ENCODE measurements around the gene ATP1A2.

Gene ATP1A2

GRCh38 chr1:160077486-160077885, 38.1 kb upstream of the ATP1A2 start:
- Histone ChIP-seq H3K36me3 (ENCODE audit: control insufficient read depth, insufficient read depth, low read length) (no peaks in the 10 kb centered on the region), H3K9me3 (ENCODE audit: control insufficient read depth, low read length) (no peaks in the 10 kb centered on the region), H3K4me1 (ENCODE audit: control insufficient read depth, insufficient read depth, low read length) (no peaks in the 10 kb centered on the region), H3K27me3 (ENCODE audit: control insufficient read depth, insufficient read depth, low read length, poor library complexity, severe bottlenecking) (peaks cover 50% of the 10 kb centered on the region), H3K4me3 (ENCODE audit: insufficient read depth, low read depth, low read length) (no peak overlapping the region), H3K27ac (ENCODE audit: insufficient read depth, low read depth, low read length, poor library complexity, severe bottlenecking) (no peak overlapping the region)

GRCh38 chr1:160078512-160079195, 36.9 kb upstream of the ATP1A2 start:
- H3K9me3 ChIP-seq (ENCODE audit: control insufficient read depth, low read length) = no peaks in the 10 kb centered on the region
- no peaks in the 10 kb centered on the region for H3K4me1 ChIP-seq (ENCODE audit: control insufficient read depth, insufficient read depth, low read length)
- WGBS, 2 experiments = 30% methylated on average over 8 of the region's 8 CpGs
- H3K36me3 ChIP-seq (ENCODE audit: control insufficient read depth, insufficient read depth, low read length) = no peaks in the 10 kb centered on the region
- peaks cover 56% of the 10 kb centered on the region for H3K27me3 ChIP-seq (ENCODE audit: control insufficient read depth, insufficient read depth, low read length, poor library complexity, severe bottlenecking)
- H3K4me3 ChIP-seq (ENCODE audit: insufficient read depth, low read depth, low read length) = no peak overlapping the region
- H3K27ac ChIP-seq (ENCODE audit: insufficient read depth, low read depth, low read length, poor library complexity, severe bottlenecking) = no peak overlapping the region

- H3K4me3 ChIP-seq (ENCODE audit: insufficient read depth, low read depth, low read length) = no peak overlapping the region
- peaks cover 64% of the 10 kb centered on the region for H3K27me3 ChIP-seq (ENCODE audit: control insufficient read depth, insufficient read depth, low read length, poor library complexity, severe bottlenecking)
- H3K27ac ChIP-seq (ENCODE audit: insufficient read depth, low read depth, low read length, poor library complexity, severe bottlenecking) = no peak overlapping the region
- H3K9me3 ChIP-seq (ENCODE audit: control insufficient read depth, low read length) = no peaks in the 10 kb centered on the region
- no peaks in the 10 kb centered on the region for H3K36me3 ChIP-seq (ENCODE audit: control insufficient read depth, insufficient read depth, low read length)
- no peaks in the 10 kb centered on the region for H3K4me1 ChIP-seq (ENCODE audit: control insufficient read depth, insufficient read depth, low read length)
- WGBS, 2 experiments = 68 to 79% methylated on average over 4 of the region's 4 CpGs
Measured at GRCh38 chr1:160079448-160079847, 36.1 kb upstream of the ATP1A2 start.

- no peak overlapping the region for H3K4me3 ChIP-seq (ENCODE audit: insufficient read depth, low read depth, low read length)
- no peaks in the 10 kb centered on the region for H3K4me1 ChIP-seq (ENCODE audit: control insufficient read depth, insufficient read depth, low read length)
- no peaks in the 10 kb centered on the region for H3K9me3 ChIP-seq (ENCODE audit: control insufficient read depth, low read length)
- H3K27ac ChIP-seq (ENCODE audit: insufficient read depth, low read depth, low read length, poor library complexity, severe bottlenecking) = no peak overlapping the region
- no peaks in the 10 kb centered on the region for H3K36me3 ChIP-seq (ENCODE audit: control insufficient read depth, insufficient read depth, low read length)
- H3K27me3 ChIP-seq (ENCODE audit: control insufficient read depth, insufficient read depth, low read length, poor library complexity, severe bottlenecking) = peaks cover 75% of the 10 kb centered on the region
- 71 to 75% methylated on average over 6 of the region's 6 CpGs for WGBS, 2 experiments
Measured at GRCh38 chr1:160080381-160081100, 35.0 kb upstream of the ATP1A2 start.

GRCh38 chr1:160081261-160081936, 34.2 kb upstream of the ATP1A2 start, which contains the start of gene KCNJ9:
TSS of gene KCNJ9 (plus strand) at chr1:160081538. CDS start at chr1:160084031, 2,493 bp downstream.
- H3K27me3 ChIP-seq (ENCODE audit: control insufficient read depth, insufficient read depth, low read length, poor library complexity, severe bottlenecking) = peaks cover 80% of the 10 kb centered on the region
- no peak within 1 kb of the TSS for H3K27ac ChIP-seq (ENCODE audit: insufficient read depth, low read depth, low read length, poor library complexity, severe bottlenecking)
- WGBS, 2 experiments = 33 to 35% methylated on average over 14 of the region's 14 CpGs
- H3K36me3 ChIP-seq (ENCODE audit: control insufficient read depth, insufficient read depth, low read length) = no peaks in the 10 kb centered on the region
- no peak within 1 kb of the TSS for H3K4me3 ChIP-seq (ENCODE audit: insufficient read depth, low read depth, low read length)
- H3K4me1 ChIP-seq (ENCODE audit: control insufficient read depth, insufficient read depth, low read length) = peaks cover 5% of the 10 kb centered on the region
- no peaks in the 10 kb centered on the region for H3K9me3 ChIP-seq (ENCODE audit: control insufficient read depth, low read length)

- 27 to 46% methylated on average over 2 of the region's 2 CpGs for WGBS, 2 experiments
- Histone ChIP-seq H3K36me3 (ENCODE audit: control insufficient read depth, insufficient read depth, low read length) (no peaks in the 10 kb centered on the region), H3K4me3 (ENCODE audit: insufficient read depth, low read depth, low read length) (no peak overlapping the region), H3K27me3 (ENCODE audit: control insufficient read depth, insufficient read depth, low read length, poor library complexity, severe bottlenecking) (peaks cover 80% of the 10 kb centered on the region), H3K27ac (ENCODE audit: insufficient read depth, low read depth, low read length, poor library complexity, severe bottlenecking) (no peak overlapping the region), H3K9me3 (ENCODE audit: control insufficient read depth, low read length) (no peaks in the 10 kb centered on the region), H3K4me1 (ENCODE audit: control insufficient read depth, insufficient read depth, low read length) (peaks cover 5% of the 10 kb centered on the region)
Measured at GRCh38 chr1:160082487-160082886, 33.1 kb upstream of the ATP1A2 start.

- WGBS, 2 experiments = 68 to 81% methylated on average over 3 of the region's 3 CpGs
- Histone ChIP-seq H3K4me3 (ENCODE audit: insufficient read depth, low read depth, low read length) (no peak overlapping the region), H3K27ac (ENCODE audit: insufficient read depth, low read depth, low read length, poor library complexity, severe bottlenecking) (no peak overlapping the region), H3K27me3 (ENCODE audit: control insufficient read depth, insufficient read depth, low read length, poor library complexity, severe bottlenecking) (peaks cover 80% of the 10 kb centered on the region), H3K9me3 (ENCODE audit: control insufficient read depth, low read length) (no peaks in the 10 kb centered on the region), H3K36me3 (ENCODE audit: control insufficient read depth, insufficient read depth, low read length) (no peaks in the 10 kb centered on the region), H3K4me1 (ENCODE audit: control insufficient read depth, insufficient read depth, low read length) (peaks cover 5% of the 10 kb centered on the region)
Measured at GRCh38 chr1:160082926-160083325, 32.6 kb upstream of the ATP1A2 start.

- no peaks in the 10 kb centered on the region for H3K36me3 ChIP-seq (ENCODE audit: control insufficient read depth, insufficient read depth, low read length)
- H3K27me3 ChIP-seq (ENCODE audit: control insufficient read depth, insufficient read depth, low read length, poor library complexity, severe bottlenecking) = peaks cover 69% of the 10 kb centered on the region
- peak overlapping the region; percentile 27 for H3K4me3 ChIP-seq (ENCODE audit: insufficient read depth, low read depth, low read length)
- no peaks in the 10 kb centered on the region for H3K9me3 ChIP-seq (ENCODE audit: control insufficient read depth, low read length)
- WGBS, 2 experiments = 46% methylated on average over 96 of the region's 96 CpGs
- H3K27ac ChIP-seq (ENCODE audit: insufficient read depth, low read depth, low read length, poor library complexity, severe bottlenecking) = no peak overlapping the region
- peaks cover 5% of the 10 kb centered on the region for H3K4me1 ChIP-seq (ENCODE audit: control insufficient read depth, insufficient read depth, low read length)
Measured at GRCh38 chr1:160083968-160084770, 31.4 kb upstream of the ATP1A2 start.

- H3K27me3 ChIP-seq (ENCODE audit: control insufficient read depth, insufficient read depth, low read length, poor library complexity, severe bottlenecking) = peaks cover 62% of the 10 kb centered on the region
- H3K4me3 ChIP-seq (ENCODE audit: insufficient read depth, low read depth, low read length) = no peak overlapping the region
- H3K36me3 ChIP-seq (ENCODE audit: control insufficient read depth, insufficient read depth, low read length) = no peaks in the 10 kb centered on the region
Measured at GRCh38 chr1:160084771-160085321, 30.7 kb upstream of the ATP1A2 start.

More at GRCh38 chr1:160084771-160085321, 30.7 kb upstream of the ATP1A2 start:
- H3K9me3 ChIP-seq (ENCODE audit: control insufficient read depth, low read length) = no peaks in the 10 kb centered on the region
- H3K27ac ChIP-seq (ENCODE audit: insufficient read depth, low read depth, low read length, poor library complexity, severe bottlenecking) = no peak overlapping the region
- WGBS, 2 experiments = 93 to 94% methylated on average over 30 of the region's 30 CpGs
- peaks cover 5% of the 10 kb centered on the region for H3K4me1 ChIP-seq (ENCODE audit: control insufficient read depth, insufficient read depth, low read length)
